ENCODE results near the gene SLC35A4. TPM values are rescaled to one million over a fixed set of nuclear protein-coding genes. Genes with fewer than 3 reads are reported as not detected.
A peak's percentile ranks its signal among the peaks of the same experiment; 100 is the strongest.

Gene SLC35A4
- total and polyA plus RNA-seq, 2 of the 8 experiments (the other 6 are each of a cell fraction or from before 2014, with no cell fraction given): 78.6 to 133 TPM

DNA sequence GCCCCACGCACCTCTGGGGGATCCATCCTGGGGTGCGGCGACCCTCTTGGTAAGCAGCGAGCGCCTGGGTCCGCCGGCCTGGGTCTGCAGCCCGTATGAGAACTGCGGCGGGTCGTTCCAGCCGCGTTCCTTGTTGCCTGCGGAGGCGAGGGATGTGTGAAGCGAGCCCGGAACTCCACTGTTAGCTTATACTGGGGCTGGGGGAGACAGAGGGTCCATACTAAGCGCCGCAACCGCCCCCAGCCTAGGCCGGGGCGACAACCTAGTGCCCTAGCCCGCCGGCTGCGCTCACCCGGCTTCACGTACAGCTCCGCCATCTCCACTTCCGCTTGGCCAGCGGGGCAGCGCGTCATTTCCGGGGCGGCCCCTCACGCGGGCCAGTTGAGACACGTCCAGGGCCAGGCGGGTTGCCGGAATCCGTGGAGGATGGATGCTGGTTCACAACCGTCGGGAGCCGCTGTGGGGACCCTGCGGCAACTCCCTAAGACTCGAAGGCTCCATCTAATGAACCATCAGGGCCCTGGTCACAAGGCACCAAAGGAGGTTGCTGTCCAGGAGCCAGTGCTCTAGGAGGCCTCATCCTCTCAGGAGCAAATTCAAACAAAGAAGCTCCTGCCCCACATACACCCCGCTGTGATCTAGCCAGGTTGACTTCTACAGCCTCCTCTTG lies 7.4 kb upstream of the SLC35A4 start, which contains the start of gene SRA1 (continued):
- TF ChIP-seq, protein P1, sequence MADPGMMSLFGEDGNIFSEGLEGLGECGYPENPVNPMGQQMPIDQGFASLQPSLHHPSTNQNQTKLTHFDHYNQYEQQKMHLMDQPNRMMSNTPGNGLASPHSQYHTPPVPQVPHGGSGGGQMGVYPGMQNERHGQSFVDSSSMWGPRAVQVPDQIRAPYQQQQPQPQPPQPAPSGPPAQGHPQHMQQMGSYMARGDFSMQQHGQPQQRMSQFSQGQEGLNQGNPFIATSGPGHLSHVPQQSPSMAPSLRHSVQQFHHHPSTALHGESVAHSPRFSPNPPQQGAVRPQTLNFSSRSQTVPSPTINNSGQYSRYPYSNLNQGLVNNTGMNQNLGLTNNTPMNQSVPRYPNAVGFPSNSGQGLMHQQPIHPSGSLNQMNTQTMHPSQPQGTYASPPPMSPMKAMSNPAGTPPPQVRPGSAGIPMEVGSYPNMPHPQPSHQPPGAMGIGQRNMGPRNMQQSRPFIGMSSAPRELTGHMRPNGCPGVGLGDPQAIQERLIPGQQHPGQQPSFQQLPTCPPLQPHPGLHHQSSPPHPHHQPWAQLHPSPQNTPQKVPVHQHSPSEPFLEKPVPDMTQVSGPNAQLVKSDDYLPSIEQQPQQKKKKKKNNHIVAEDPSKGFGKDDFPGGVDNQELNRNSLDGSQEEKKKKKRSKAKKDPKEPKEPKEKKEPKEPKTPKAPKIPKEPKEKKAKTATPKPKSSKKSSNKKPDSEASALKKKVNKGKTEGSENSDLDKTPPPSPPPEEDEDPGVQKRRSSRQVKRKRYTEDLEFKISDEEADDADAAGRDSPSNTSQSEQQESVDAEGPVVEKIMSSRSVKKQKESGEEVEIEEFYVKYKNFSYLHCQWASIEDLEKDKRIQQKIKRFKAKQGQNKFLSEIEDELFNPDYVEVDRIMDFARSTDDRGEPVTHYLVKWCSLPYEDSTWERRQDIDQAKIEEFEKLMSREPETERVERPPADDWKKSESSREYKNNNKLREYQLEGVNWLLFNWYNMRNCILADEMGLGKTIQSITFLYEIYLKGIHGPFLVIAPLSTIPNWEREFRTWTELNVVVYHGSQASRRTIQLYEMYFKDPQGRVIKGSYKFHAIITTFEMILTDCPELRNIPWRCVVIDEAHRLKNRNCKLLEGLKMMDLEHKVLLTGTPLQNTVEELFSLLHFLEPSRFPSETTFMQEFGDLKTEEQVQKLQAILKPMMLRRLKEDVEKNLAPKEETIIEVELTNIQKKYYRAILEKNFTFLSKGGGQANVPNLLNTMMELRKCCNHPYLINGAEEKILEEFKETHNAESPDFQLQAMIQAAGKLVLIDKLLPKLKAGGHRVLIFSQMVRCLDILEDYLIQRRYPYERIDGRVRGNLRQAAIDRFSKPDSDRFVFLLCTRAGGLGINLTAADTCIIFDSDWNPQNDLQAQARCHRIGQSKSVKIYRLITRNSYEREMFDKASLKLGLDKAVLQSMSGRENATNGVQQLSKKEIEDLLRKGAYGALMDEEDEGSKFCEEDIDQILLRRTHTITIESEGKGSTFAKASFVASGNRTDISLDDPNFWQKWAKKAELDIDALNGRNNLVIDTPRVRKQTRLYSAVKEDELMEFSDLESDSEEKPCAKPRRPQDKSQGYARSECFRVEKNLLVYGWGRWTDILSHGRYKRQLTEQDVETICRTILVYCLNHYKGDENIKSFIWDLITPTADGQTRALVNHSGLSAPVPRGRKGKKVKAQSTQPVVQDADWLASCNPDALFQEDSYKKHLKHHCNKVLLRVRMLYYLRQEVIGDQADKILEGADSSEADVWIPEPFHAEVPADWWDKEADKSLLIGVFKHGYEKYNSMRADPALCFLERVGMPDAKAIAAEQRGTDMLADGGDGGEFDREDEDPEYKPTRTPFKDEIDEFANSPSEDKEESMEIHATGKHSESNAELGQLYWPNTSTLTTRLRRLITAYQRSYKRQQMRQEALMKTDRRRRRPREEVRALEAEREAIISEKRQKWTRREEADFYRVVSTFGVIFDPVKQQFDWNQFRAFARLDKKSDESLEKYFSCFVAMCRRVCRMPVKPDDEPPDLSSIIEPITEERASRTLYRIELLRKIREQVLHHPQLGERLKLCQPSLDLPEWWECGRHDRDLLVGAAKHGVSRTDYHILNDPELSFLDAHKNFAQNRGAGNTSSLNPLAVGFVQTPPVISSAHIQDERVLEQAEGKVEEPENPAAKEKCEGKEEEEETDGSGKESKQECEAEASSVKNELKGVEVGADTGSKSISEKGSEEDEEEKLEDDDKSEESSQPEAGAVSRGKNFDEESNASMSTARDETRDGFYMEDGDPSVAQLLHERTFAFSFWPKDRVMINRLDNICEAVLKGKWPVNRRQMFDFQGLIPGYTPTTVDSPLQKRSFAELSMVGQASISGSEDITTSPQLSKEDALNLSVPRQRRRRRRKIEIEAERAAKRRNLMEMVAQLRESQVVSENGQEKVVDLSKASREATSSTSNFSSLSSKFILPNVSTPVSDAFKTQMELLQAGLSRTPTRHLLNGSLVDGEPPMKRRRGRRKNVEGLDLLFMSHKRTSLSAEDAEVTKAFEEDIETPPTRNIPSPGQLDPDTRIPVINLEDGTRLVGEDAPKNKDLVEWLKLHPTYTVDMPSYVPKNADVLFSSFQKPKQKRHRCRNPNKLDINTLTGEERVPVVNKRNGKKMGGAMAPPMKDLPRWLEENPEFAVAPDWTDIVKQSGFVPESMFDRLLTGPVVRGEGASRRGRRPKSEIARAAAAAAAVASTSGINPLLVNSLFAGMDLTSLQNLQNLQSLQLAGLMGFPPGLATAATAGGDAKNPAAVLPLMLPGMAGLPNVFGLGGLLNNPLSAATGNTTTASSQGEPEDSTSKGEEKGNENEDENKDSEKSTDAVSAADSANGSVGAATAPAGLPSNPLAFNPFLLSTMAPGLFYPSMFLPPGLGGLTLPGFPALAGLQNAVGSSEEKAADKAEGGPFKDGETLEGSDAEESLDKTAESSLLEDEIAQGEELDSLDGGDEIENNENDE (IDR thresholded peaks at IDR 0.05; ENCODE audit: insufficient replicate concordance, low read length): no peak
- TF ChIP-seq, protein P2, sequence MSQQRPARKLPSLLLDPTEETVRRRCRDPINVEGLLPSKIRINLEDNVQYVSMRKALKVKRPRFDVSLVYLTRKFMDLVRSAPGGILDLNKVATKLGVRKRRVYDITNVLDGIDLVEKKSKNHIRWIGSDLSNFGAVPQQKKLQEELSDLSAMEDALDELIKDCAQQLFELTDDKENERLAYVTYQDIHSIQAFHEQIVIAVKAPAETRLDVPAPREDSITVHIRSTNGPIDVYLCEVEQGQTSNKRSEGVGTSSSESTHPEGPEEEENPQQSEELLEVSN (IDR thresholded peaks at IDR 0.05): peak; percentile 16
- TF ChIP-seq SP2 (IDR thresholded peaks at IDR 0.05; ENCODE audit: low read length) (no peak), JUN (IDR thresholded peaks at IDR 0.05; ENCODE audit: low read depth, low read length) (no peak), ZNF274 (IDR thresholded peaks at IDR 0.05; ENCODE audit: borderline replicate concordance, extremely low read depth, low read length) (no peak), CHD1 (IDR thresholded peaks at IDR 0.05; ENCODE audit: low read depth, low read length) (no peak), GABPA (IDR thresholded peaks at IDR 0.05; ENCODE audit: borderline replicate concordance, insufficient read depth, low read length) (peak; percentile 94), POLR2AphosphoS5 (IDR thresholded peaks at IDR 0.05; ENCODE audit: low read depth, low read length) (peak; percentile 96), BRCA1 (IDR thresholded peaks at IDR 0.05; ENCODE audit: low read depth, low read length) (no peak), RBBP5 (IDR thresholded peaks at IDR 0.05; ENCODE audit: borderline replicate concordance, low read depth, low read length) (peak; percentile 44; the same call in 1 of the 2 replicates)
